Activated T-cell treated with anti-CD3 and anti-CD28 coated beads, Interleukin-2, amount 50 U/mL, for 24 hours (primary cell): Measurements from ENCODE around the gene GOLGA6L10.
"Not testable (repeated sequence)": the region's sequence is repeated elsewhere in the genome, so short reads cannot be mapped to it uniquely, and the experiment has no call there.

Experiments
- DNase-seq: peaks from one replicate; pipeline ENCODE4 v3.0.0-alpha.2; 2020
- H3K27ac Mint-ChIP-seq: 2 replicates; pipeline ENCODE4 v1.8.0; 2020; ENCODE audit warnings: mild to moderate bottlenecking, mixed read lengths
- H3K27me3 Mint-ChIP-seq: 2 replicates; pipeline ENCODE4 v1.8.0; 2020; ENCODE audit warnings: mixed read lengths
- H3K36me3 Mint-ChIP-seq: 2 replicates; pipeline ENCODE4 v1.8.0; 2020; ENCODE audit warnings: low read depth, mixed read lengths
- H3K4me1 Mint-ChIP-seq: 2 replicates; pipeline ENCODE4 v1.8.0; 2020; ENCODE audit warnings: low read depth, mixed read lengths
- H3K4me3 Mint-ChIP-seq: 2 replicates; pipeline ENCODE4 v1.8.0; 2020; ENCODE audit warnings: mild to moderate bottlenecking, moderate library complexity, mixed read lengths
- H3K9me3 Mint-ChIP-seq: 2 replicates; pipeline ENCODE4 v1.8.0; 2020; ENCODE audit warnings: mixed read lengths

GOLGA6L10 gene

GRCh38 chr15:82362790-82363189 is 13.5 kb upstream of the GOLGA6L10 start:
- not testable (repeated sequence) for H3K9me3 Mint-ChIP-seq, H3K4me1 Mint-ChIP-seq, H3K4me3 Mint-ChIP-seq, H3K36me3 Mint-ChIP-seq, H3K27me3 Mint-ChIP-seq, DNase-seq, H3K27ac Mint-ChIP-seq

GRCh38 chr15:82360618-82361017 is 11.3 kb upstream of the GOLGA6L10 start:
- not testable (repeated sequence) for H3K27ac Mint-ChIP-seq, H3K4me3 Mint-ChIP-seq, H3K4me1 Mint-ChIP-seq, DNase-seq, H3K9me3 Mint-ChIP-seq, H3K27me3 Mint-ChIP-seq, H3K36me3 Mint-ChIP-seq

GRCh38 chr15:82355055-82355454 is 5.8 kb upstream of the GOLGA6L10 start:
- DNase-seq, H3K4me1 Mint-ChIP-seq, H3K9me3 Mint-ChIP-seq, H3K27me3 Mint-ChIP-seq, H3K27ac Mint-ChIP-seq, H3K4me3 Mint-ChIP-seq, H3K36me3 Mint-ChIP-seq: not testable (repeated sequence)

- H3K27ac Mint-ChIP-seq, H3K4me3 Mint-ChIP-seq, H3K27me3 Mint-ChIP-seq, H3K36me3 Mint-ChIP-seq, H3K9me3 Mint-ChIP-seq, DNase-seq, H3K4me1 Mint-ChIP-seq: not testable (repeated sequence)
Observed at GRCh38 chr15:82354546-82354945, 5.3 kb upstream of the GOLGA6L10 start.

GRCh38 chr15:82347645-82348044 is 1.6 kb downstream of the GOLGA6L10 start:
- H3K27me3 Mint-ChIP-seq, H3K4me3 Mint-ChIP-seq, H3K4me1 Mint-ChIP-seq, H3K9me3 Mint-ChIP-seq, H3K36me3 Mint-ChIP-seq, DNase-seq, H3K27ac Mint-ChIP-seq: not testable (repeated sequence)

- not testable (repeated sequence) for H3K36me3 Mint-ChIP-seq, H3K4me1 Mint-ChIP-seq, H3K27ac Mint-ChIP-seq, H3K27me3 Mint-ChIP-seq, DNase-seq, H3K4me3 Mint-ChIP-seq, H3K9me3 Mint-ChIP-seq
Observed at GRCh38 chr15:82345176-82345575, 4.1 kb downstream of the GOLGA6L10 start.

GRCh38 chr15:82344421-82344820 is 4.9 kb downstream of the GOLGA6L10 start:
- not testable (repeated sequence) for H3K27ac Mint-ChIP-seq, H3K36me3 Mint-ChIP-seq, H3K27me3 Mint-ChIP-seq, H3K9me3 Mint-ChIP-seq, H3K4me3 Mint-ChIP-seq, DNase-seq, H3K4me1 Mint-ChIP-seq

GRCh38 chr15:82343851-82344250 is 5.4 kb downstream of the GOLGA6L10 start:
- DNase-seq, H3K9me3 Mint-ChIP-seq, H3K36me3 Mint-ChIP-seq, H3K4me1 Mint-ChIP-seq, H3K27me3 Mint-ChIP-seq, H3K4me3 Mint-ChIP-seq, H3K27ac Mint-ChIP-seq: not testable (repeated sequence)

- not testable (repeated sequence) for H3K27me3 Mint-ChIP-seq, H3K36me3 Mint-ChIP-seq, H3K4me3 Mint-ChIP-seq, H3K27ac Mint-ChIP-seq, H3K4me1 Mint-ChIP-seq, H3K9me3 Mint-ChIP-seq
- DNase-seq, result peak; percentile 52
Observed at GRCh38 chr15:82342632-82343374, 6.5 kb downstream of the GOLGA6L10 start.

- H3K4me1 Mint-ChIP-seq, H3K36me3 Mint-ChIP-seq, H3K9me3 Mint-ChIP-seq, H3K27me3 Mint-ChIP-seq, H3K27ac Mint-ChIP-seq, DNase-seq, H3K4me3 Mint-ChIP-seq: not testable (repeated sequence)
Observed at GRCh38 chr15:82338573-82338972, 10.7 kb downstream of the GOLGA6L10 start.

GRCh38 chr15:82338053-82338452 is 11.2 kb downstream of the GOLGA6L10 start:
- H3K27me3 Mint-ChIP-seq, H3K9me3 Mint-ChIP-seq, H3K4me3 Mint-ChIP-seq, H3K4me1 Mint-ChIP-seq, H3K27ac Mint-ChIP-seq, DNase-seq, H3K36me3 Mint-ChIP-seq: not testable (repeated sequence)

GRCh38 chr15:82337051-82337450 is 12.2 kb downstream of the GOLGA6L10 start:
- not testable (repeated sequence) for H3K27me3 Mint-ChIP-seq, H3K36me3 Mint-ChIP-seq, H3K9me3 Mint-ChIP-seq, H3K4me3 Mint-ChIP-seq, DNase-seq, H3K4me1 Mint-ChIP-seq, H3K27ac Mint-ChIP-seq

- H3K9me3 Mint-ChIP-seq, H3K4me1 Mint-ChIP-seq: not testable (repeated sequence)
Observed at GRCh38 chr15:82336180-82336647, 13.1 kb downstream of the GOLGA6L10 start.

GRCh38 chr15:82335006-82335405 is 14.3 kb downstream of the GOLGA6L10 start:
- H3K4me3 Mint-ChIP-seq, H3K4me1 Mint-ChIP-seq, DNase-seq, H3K27me3 Mint-ChIP-seq, H3K27ac Mint-ChIP-seq, H3K9me3 Mint-ChIP-seq, H3K36me3 Mint-ChIP-seq: not testable (repeated sequence)

More at GRCh38 chr15:82336180-82336647, 13.1 kb downstream of the GOLGA6L10 start:
- not testable (repeated sequence) for H3K36me3 Mint-ChIP-seq, H3K27me3 Mint-ChIP-seq, DNase-seq, H3K27ac Mint-ChIP-seq, H3K4me3 Mint-ChIP-seq

GRCh38 chr15:82334554-82334932 is 14.7 kb downstream of the GOLGA6L10 start:
- not testable (repeated sequence) for H3K4me3 Mint-ChIP-seq, DNase-seq, H3K27ac Mint-ChIP-seq, H3K27me3 Mint-ChIP-seq, H3K36me3 Mint-ChIP-seq, H3K9me3 Mint-ChIP-seq, H3K4me1 Mint-ChIP-seq
